ENCODE data around the gene CSMD2.

The CSMD2 gene

GRCh38 chr1:33601751-33602150, 563.3 kb downstream of the CSMD2 start:
- no peak for DNase-seq (ENCODE audit: low spot score)

GRCh38 chr1:33599516-33600115, 565.4 kb downstream of the CSMD2 start:
- no peak for DNase-seq (ENCODE audit: low spot score)

- no peak for DNase-seq (ENCODE audit: low spot score)
These were observed 576.3 kb downstream of the CSMD2 start for GRCh38 chr1:33588726-33589125.

GRCh38 chr1:33586795-33587194, 578.2 kb downstream of the CSMD2 start:
- DNase-seq (ENCODE audit: low spot score): no peak

- no peak for DNase-seq (ENCODE audit: low spot score)
These were observed 578.9 kb downstream of the CSMD2 start for GRCh38 chr1:33586106-33586505.

GRCh38 chr1:33583567-33583966, 581.5 kb downstream of the CSMD2 start:
- no peak for DNase-seq (ENCODE audit: low spot score)

- no peak for DNase-seq (ENCODE audit: low spot score)
These were observed 586.2 kb downstream of the CSMD2 start for GRCh38 chr1:33578557-33579448.

GRCh38 chr1:33577663-33578062, 587.4 kb downstream of the CSMD2 start:
- DNase-seq (ENCODE audit: low spot score): no peak

- DNase-seq (ENCODE audit: low spot score): no peak
These were observed 588.0 kb downstream of the CSMD2 start for GRCh38 chr1:33576821-33577599.

- DNase-seq (ENCODE audit: low spot score): no peak
These were observed 589.6 kb downstream of the CSMD2 start for GRCh38 chr1:33575324-33575879.

GRCh38 chr1:33573661-33574060, 591.4 kb downstream of the CSMD2 start:
- no peak for DNase-seq (ENCODE audit: low spot score)

- DNase-seq (ENCODE audit: low spot score): no peak
These were observed 592.6 kb downstream of the CSMD2 start for GRCh38 chr1:33572387-33572786.

- DNase-seq (ENCODE audit: low spot score): no peak
These were observed 595.7 kb downstream of the CSMD2 start for GRCh38 chr1:33569331-33569730.

- DNase-seq (ENCODE audit: low spot score): no peak
These were observed 601.3 kb downstream of the CSMD2 start for GRCh38 chr1:33563699-33564098.

- DNase-seq (ENCODE audit: low spot score): no peak
These were observed 602.5 kb downstream of the CSMD2 start for GRCh38 chr1:33562563-33562962.

GRCh38 chr1:33561576-33561975, 603.5 kb downstream of the CSMD2 start:
- no peak for DNase-seq (ENCODE audit: low spot score)

- DNase-seq (ENCODE audit: low spot score): no peak
These were observed 604.4 kb downstream of the CSMD2 start for GRCh38 chr1:33560680-33561079.

GRCh38 chr1:33548721-33549120, 616.3 kb downstream of the CSMD2 start:
- no peak for DNase-seq (ENCODE audit: low spot score)

- DNase-seq (ENCODE audit: low spot score): no peak
These were observed 616.7 kb downstream of the CSMD2 start for GRCh38 chr1:33548319-33548718.

GRCh38 chr1:33547576-33547975, 617.5 kb downstream of the CSMD2 start:
- DNase-seq (ENCODE audit: low spot score): no peak

- DNase-seq (ENCODE audit: low spot score): no peak
These were observed 623.1 kb downstream of the CSMD2 start for GRCh38 chr1:33541966-33542365.

GRCh38 chr1:33537885-33538284, 627.1 kb downstream of the CSMD2 start:
- no peak for DNase-seq (ENCODE audit: low spot score)
